Measurements from ENCODE around the gene PDSS2. TPM values are rescaled to one million over a fixed set of nuclear protein-coding genes. Genes with fewer than 3 reads are reported as not detected.
"Not testable (repeated sequence)": the region's sequence is repeated elsewhere in the genome, so short reads cannot be mapped to it uniquely, and the experiment has no call there.

Gene PDSS2
- total RNA-seq, 1 donor from 2014 or later: 13.4 TPM

DNA sequence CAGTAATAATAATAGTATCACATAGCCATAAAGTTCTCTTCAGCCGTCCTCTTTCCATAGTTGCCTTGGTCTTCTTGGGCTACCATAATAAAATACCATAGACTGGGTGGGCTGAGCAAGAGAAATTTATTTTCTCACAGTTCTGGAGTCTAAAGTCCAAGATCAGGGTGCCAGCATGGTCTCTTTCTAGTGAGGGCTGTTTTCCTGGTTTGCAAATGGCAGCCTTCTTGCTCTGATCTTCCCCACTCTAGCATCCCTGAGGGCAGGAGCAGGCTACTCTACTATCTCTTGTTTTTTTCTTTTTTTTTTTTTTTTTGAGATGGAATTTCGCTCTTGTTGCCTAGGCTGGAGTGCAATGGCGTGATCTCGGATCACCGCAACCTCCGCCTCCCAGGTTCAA is 335.9 kb downstream of the PDSS2 start:
- DNase-seq (ENCODE audit: low read depth): no peak
- TF ChIP-seq, protein P1, sequence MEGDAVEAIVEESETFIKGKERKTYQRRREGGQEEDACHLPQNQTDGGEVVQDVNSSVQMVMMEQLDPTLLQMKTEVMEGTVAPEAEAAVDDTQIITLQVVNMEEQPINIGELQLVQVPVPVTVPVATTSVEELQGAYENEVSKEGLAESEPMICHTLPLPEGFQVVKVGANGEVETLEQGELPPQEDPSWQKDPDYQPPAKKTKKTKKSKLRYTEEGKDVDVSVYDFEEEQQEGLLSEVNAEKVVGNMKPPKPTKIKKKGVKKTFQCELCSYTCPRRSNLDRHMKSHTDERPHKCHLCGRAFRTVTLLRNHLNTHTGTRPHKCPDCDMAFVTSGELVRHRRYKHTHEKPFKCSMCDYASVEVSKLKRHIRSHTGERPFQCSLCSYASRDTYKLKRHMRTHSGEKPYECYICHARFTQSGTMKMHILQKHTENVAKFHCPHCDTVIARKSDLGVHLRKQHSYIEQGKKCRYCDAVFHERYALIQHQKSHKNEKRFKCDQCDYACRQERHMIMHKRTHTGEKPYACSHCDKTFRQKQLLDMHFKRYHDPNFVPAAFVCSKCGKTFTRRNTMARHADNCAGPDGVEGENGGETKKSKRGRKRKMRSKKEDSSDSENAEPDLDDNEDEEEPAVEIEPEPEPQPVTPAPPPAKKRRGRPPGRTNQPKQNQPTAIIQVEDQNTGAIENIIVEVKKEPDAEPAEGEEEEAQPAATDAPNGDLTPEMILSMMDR (IDR thresholded peaks at IDR 0.05; ENCODE audit: insufficient read depth, low read length, poor library complexity, severe bottlenecking): no peak
- no peak overlapping the region for H3K4me3 ChIP-seq (ENCODE audit: low read depth, low read length)
- H3K36me3 ChIP-seq (ENCODE audit: control insufficient read depth, insufficient read depth, low read length): no peaks in the 10 kb centered on the region
- no peaks in the 10 kb centered on the region for H3K27me3 ChIP-seq (ENCODE audit: control insufficient read depth, insufficient read depth, low read length)

DNA sequence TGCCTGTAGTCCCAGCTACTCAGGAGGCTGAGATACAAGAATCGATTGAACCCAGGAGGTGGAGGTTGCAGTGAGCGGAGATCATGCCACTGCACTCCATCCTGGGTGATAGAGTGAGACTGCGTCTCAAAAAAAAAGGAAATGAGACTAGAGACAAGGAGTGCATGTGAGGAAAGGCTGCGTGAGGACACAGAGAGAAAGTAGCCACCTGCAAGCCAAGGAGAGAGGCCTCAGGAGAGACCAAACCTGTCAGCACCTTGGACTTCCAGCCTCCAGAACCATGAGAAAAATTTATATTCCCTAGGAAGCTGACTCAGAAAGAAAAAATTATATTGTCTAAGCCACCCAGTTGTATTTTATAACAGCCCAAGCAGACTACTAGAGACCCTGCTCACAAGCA is 336.6 kb downstream of the PDSS2 start:
- no peaks in the 10 kb centered on the region for H3K27me3 ChIP-seq (ENCODE audit: control insufficient read depth, insufficient read depth, low read length)
- DNase-seq (ENCODE audit: low read depth): no peak
- H3K36me3 ChIP-seq (ENCODE audit: control insufficient read depth, insufficient read depth, low read length): no peaks in the 10 kb centered on the region
- no peak overlapping the region for H3K4me3 ChIP-seq (ENCODE audit: low read depth, low read length)
- TF ChIP-seq, protein P1 (IDR thresholded peaks at IDR 0.05; ENCODE audit: insufficient read depth, low read length, poor library complexity, severe bottlenecking): no peak

DNA sequence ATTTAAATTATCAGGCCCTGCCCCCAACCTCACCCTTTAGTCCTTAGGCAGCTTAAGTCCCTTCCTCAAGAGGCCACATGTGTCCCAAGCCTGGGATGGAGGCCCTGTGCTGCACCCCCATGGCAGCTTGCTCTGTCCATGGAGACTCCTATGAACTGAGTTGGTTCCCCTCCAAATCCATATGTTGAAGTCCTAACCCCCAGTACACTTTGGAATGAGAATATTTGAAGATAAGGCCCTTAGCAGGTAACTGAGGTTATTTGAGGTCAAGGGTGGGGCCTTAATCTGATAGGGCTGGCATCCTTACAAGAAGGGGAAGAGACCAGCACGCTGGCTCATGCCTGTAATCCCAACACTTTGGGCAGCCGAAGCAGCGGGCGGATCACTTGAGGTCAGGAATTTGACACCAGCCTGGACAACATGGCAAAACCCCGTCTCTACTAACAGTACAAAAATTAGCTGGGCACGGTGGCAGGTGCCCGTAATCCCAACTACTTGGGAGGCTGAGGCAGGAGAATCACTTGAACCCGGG is 337.3 kb downstream of the PDSS2 start:
- Histone ChIP-seq H3K4me3 (ENCODE audit: low read depth, low read length) (no peak overlapping the region), H3K36me3 (ENCODE audit: control insufficient read depth, insufficient read depth, low read length) (no peaks in the 10 kb centered on the region), H3K27me3 (ENCODE audit: control insufficient read depth, insufficient read depth, low read length) (no peaks in the 10 kb centered on the region)
- DNase-seq (ENCODE audit: low read depth): no peak
- TF ChIP-seq, protein P1 (IDR thresholded peaks at IDR 0.05; ENCODE audit: insufficient read depth, low read length, poor library complexity, severe bottlenecking): no peak

DNA sequence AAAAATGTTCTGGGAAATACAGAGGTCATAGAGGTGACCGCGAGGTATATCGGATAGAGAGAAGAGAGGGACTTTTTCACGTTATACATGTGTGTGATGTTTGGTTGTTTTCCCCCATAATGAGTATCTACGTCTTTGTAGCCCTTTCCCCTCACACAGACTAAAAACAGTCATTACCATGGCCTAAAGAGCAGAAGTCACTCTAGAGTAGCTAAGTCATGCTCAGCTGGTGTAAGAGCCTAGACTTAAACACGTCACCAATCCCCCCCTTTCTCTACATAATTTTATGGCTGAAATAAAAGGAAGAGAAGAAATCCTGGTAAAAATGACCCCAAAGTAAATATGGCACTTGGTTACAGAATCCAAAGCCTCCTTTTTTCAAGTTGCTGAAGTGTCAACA is 338.1 kb downstream of the PDSS2 start:
- Histone ChIP-seq H3K27me3 (ENCODE audit: control insufficient read depth, insufficient read depth, low read length) (no peaks in the 10 kb centered on the region), H3K4me3 (ENCODE audit: low read depth, low read length) (no peak overlapping the region), H3K36me3 (ENCODE audit: control insufficient read depth, insufficient read depth, low read length) (no peaks in the 10 kb centered on the region)
- TF ChIP-seq, protein P1 (IDR thresholded peaks at IDR 0.05; ENCODE audit: insufficient read depth, low read length, poor library complexity, severe bottlenecking): no peak
- DNase-seq (ENCODE audit: low read depth): no peak

DNA sequence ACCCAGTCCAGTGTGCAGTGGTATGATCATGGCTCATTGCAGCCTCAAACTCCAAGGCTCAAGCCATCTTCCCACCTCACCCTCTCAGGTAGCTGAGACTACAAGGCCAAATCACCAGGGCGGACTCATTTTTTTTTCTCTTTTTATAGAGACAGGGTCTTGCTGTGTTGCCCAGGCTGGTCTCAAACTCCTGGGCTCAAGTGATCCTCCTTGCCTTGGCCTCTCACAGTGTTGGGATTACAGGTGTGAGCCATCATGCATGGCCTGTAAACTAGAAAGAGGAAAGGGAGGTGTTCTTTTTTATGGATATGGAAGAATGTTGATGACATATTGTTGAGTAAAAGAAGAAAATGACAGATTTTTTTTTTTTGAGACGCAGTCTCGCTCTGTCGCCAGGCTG is 339.0 kb downstream of the PDSS2 start:
- TF ChIP-seq, protein P1 (IDR thresholded peaks at IDR 0.05; ENCODE audit: insufficient read depth, low read length, poor library complexity, severe bottlenecking): no peak
- Histone ChIP-seq H3K27me3 (ENCODE audit: control insufficient read depth, insufficient read depth, low read length) (no peaks in the 10 kb centered on the region), H3K36me3 (ENCODE audit: control insufficient read depth, insufficient read depth, low read length) (no peaks in the 10 kb centered on the region), H3K4me3 (ENCODE audit: low read depth, low read length) (no peak overlapping the region)
- no peak for DNase-seq (ENCODE audit: low read depth)

DNA sequence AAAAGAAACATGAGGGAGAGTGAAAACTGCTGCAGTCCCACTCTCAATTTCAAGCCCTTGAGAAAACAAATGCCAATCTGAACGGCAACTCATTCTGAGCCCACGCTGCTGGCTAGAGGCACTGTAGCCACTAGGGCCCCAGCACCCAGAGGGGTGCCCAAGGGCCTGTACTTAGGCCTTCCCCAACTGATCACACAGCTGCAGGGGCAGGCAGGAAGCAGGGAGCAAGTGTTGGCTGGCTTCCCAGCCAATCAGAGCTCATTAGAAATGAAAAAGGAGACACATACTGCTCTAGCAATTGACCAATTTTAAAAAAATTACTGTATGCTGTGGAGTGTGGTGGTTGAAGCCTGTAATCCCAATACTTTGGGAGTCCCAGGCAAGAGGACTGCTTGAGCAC is 340.4 kb downstream of the PDSS2 start:
- no peaks in the 10 kb centered on the region for H3K27me3 ChIP-seq (ENCODE audit: control insufficient read depth, insufficient read depth, low read length)
- H3K36me3 ChIP-seq (ENCODE audit: control insufficient read depth, insufficient read depth, low read length): no peaks in the 10 kb centered on the region
- DNase-seq (ENCODE audit: low read depth): no peak
- TF ChIP-seq, protein P1 (IDR thresholded peaks at IDR 0.05; ENCODE audit: insufficient read depth, low read length, poor library complexity, severe bottlenecking): no peak
- no peak overlapping the region for H3K4me3 ChIP-seq (ENCODE audit: low read depth, low read length)

DNA sequence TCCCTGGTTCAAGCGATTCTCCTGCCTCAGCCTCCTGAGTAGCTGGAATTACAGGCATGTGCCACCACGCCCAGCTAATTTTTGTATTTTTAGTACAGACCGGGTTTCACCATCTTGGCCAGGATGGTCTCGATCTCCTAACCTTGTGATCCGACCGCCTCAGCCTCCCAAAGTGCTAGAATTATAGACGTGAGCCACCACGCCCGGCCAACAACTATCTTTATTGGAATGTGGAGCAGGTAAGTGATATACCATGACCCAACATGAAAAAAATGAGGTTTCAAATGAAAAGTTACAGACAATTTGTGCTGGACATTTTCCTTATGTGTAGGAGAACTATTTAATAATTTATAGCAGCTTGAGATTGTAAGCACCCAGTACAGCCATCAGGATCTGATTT is 340.8 kb downstream of the PDSS2 start:
- not testable (repeated sequence) for H3K4me3 ChIP-seq (ENCODE audit: low read depth, low read length); H3K36me3 ChIP-seq (ENCODE audit: control insufficient read depth, insufficient read depth, low read length); DNase-seq (ENCODE audit: low read depth); H3K27me3 ChIP-seq (ENCODE audit: control insufficient read depth, insufficient read depth, low read length)
